ENCODE measurements around the gene PARP11. TPM values are rescaled to one million over a fixed set of nuclear protein-coding genes. Genes with fewer than 3 reads are reported as not detected.

PARP11 gene
- total RNA-seq, result 1 to 10 TPM; 4.5 to 6.2 (median 5.0) TPM

- H3K27ac ChIP-seq, result peak within 1 kb of the TSS; percentile 90 to 94 (median 92)
- H3K27me3 ChIP-seq, result no peaks in the 10 kb centered on the region
- H3K4me3 ChIP-seq, result peak within 1 kb of the TSS; percentile 58 to 78 (median 66)
- 0% methylated on average over 13 to 47 of the region's 55 CpGs for WGBS, 2 donors (ENCODE audit: low coverage in 1 of 2)
- H3K4me1 ChIP-seq, result peaks cover 6 to 42% (median 26%) of the 10 kb centered on the region in 4 donors
- intact Hi-C loops (cut with DNase I; ENCODE audit: low total_unique reads) (no loop called here), in situ Hi-C loops (cut with MboI; ENCODE audit: low pct_ligation_motif_present in 1 of 4, low pct_unique_long_range_greater_than_20kb in 1 of 4, low sequenced_read_pairs in 3 of 4) (loop anchor here in 2 of 4 donors (10.0 kb wide), 2 partner anchors 402 to 662 kb away; partner anchors contain the start of genes CCND2 (in 1 of the 2) and RAD51AP1 (in 1 of the 2))
- H3K9me3 ChIP-seq, result no peaks in the 10 kb centered on the region
- peak; percentile 63 for TF ChIP-seq POLR2A (IDR thresholded peaks at IDR 0.05)
- no peak for TF ChIP-seq EP300 (IDR thresholded peaks at IDR 0.05; ENCODE audit: low read depth)
- TF ChIP-seq POLR2AphosphoS5 (IDR thresholded peaks at IDR 0.05), result peak; percentile 9 to 65 (median 54)
- DNase-seq, result peak; percentile 98
- H3K36me3 ChIP-seq, result no peaks in the 10 kb centered on the region
These were observed at the start of gene PARP11 for GRCh38 chr12:3872800-3873636. Gene PARP11, minus strand, starts transcription at chr12:3873399. Its CDS starts 170 bp downstream, at chr12:3873229.

GRCh38 chr12:3922033-3922432 is 48.8 kb upstream of the PARP11 start:
- Histone ChIP-seq H3K4me1 (no peaks in the 10 kb centered on the region), H3K36me3 (no peaks in the 10 kb centered on the region), H3K4me3 (no peak overlapping the region), H3K27ac (no peak overlapping the region), H3K27me3 (peaks cover 28% of the 10 kb centered on the region), H3K9me3 (no peaks in the 10 kb centered on the region)
- WGBS, 2 donors (ENCODE audit: low coverage in 1 of 2), result 74 to 84% methylated on average over 5 to 6 of the region's 6 CpGs
- intact Hi-C loops (cut with DNase I; ENCODE audit: low total_unique reads), result no loop called here
- DNase-seq, result no peak
- TF ChIP-seq CTCF (IDR thresholded peaks at IDR 0.05), result no peak
- TF ChIP-seq EP300 (IDR thresholded peaks at IDR 0.05; ENCODE audit: low read depth), result no peak
- no peak for TF ChIP-seq POLR2A (IDR thresholded peaks at IDR 0.05)
- TF ChIP-seq POLR2AphosphoS5 (IDR thresholded peaks at IDR 0.05), result no peak
- in situ Hi-C loops (cut with MboI; ENCODE audit: low pct_ligation_motif_present in 1 of 4, low pct_unique_long_range_greater_than_20kb in 1 of 4, low sequenced_read_pairs in 3 of 4), result no loop called here

- intact Hi-C loops (cut with DNase I; ENCODE audit: low total_unique reads) (no loop called here), in situ Hi-C loops (cut with MboI; ENCODE audit: low pct_ligation_motif_present in 1 of 4, low pct_unique_long_range_greater_than_20kb in 1 of 4, low sequenced_read_pairs in 3 of 4) (no loop called here)
- 67 to 86% methylated on average over 3 of the region's 3 CpGs for WGBS, 2 donors (ENCODE audit: low coverage in 1 of 2)
- no peak overlapping the region for H3K4me3 ChIP-seq
- no peak for DNase-seq
- H3K36me3 ChIP-seq, result no peaks in the 10 kb centered on the region
- no peak overlapping the region for H3K27ac ChIP-seq
- H3K4me1 ChIP-seq, result no peaks in the 10 kb centered on the region
- H3K9me3 ChIP-seq, result no peaks in the 10 kb centered on the region
- H3K27me3 ChIP-seq, result peaks cover 28% of the 10 kb centered on the region
- TF ChIP-seq POLR2AphosphoS5 (IDR thresholded peaks at IDR 0.05) (no peak), CTCF (IDR thresholded peaks at IDR 0.05) (no peak), POLR2A (IDR thresholded peaks at IDR 0.05) (no peak), EP300 (IDR thresholded peaks at IDR 0.05; ENCODE audit: low read depth) (no peak)
These were observed 48.3 kb upstream of the PARP11 start for GRCh38 chr12:3921526-3921925.

- in situ Hi-C loops (cut with MboI; ENCODE audit: low pct_ligation_motif_present in 1 of 4, low pct_unique_long_range_greater_than_20kb in 1 of 4, low sequenced_read_pairs in 3 of 4), result no loop called here
- intact Hi-C loops (cut with DNase I; ENCODE audit: low total_unique reads), result no loop called here
- DNase-seq, result no peak
- H3K4me3 ChIP-seq, result no peak overlapping the region
- no peaks in the 10 kb centered on the region for H3K9me3 ChIP-seq
- TF ChIP-seq POLR2A (IDR thresholded peaks at IDR 0.05) (no peak), POLR2AphosphoS5 (IDR thresholded peaks at IDR 0.05) (no peak), EP300 (IDR thresholded peaks at IDR 0.05; ENCODE audit: low read depth) (no peak), CTCF (IDR thresholded peaks at IDR 0.05) (no peak)
- WGBS, 2 donors (ENCODE audit: low coverage in 1 of 2), result 79 to 96% methylated on average over 5 to 7 of the region's 7 CpGs
- H3K27ac ChIP-seq, result no peak overlapping the region
- H3K4me1 ChIP-seq, result no peaks in the 10 kb centered on the region
- H3K36me3 ChIP-seq, result no peaks in the 10 kb centered on the region
- H3K27me3 ChIP-seq, result peaks cover 28% of the 10 kb centered on the region
These were observed 47.9 kb upstream of the PARP11 start for GRCh38 chr12:3921151-3921471.
